Measurements from ENCODE around the gene SMIM35.

SMIM35 gene

DNA sequence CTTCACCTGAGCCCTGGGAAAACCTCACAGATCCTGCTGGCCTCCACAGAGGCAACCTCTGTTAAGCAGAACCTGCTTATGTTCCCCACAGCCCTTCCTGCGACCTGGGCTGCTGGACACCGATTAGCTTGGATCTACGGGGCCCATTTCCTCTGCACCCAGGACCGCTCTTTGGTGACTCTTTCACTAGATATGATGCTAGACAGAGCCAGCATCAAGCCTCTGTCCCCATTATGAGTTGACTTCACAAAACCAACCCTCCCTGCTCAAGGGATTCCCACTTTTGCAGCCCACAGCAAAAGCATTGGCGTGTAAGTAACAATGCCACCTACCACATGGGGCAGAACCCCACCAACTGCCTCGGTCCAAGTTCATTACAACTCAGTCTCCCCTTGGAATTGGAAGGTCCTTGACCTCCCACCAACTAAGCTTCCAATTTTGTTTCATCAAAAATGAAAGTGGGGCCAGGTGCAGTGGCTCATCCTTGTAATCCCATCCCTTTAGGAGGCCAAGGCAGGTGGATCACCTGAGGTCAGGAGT lies 25.1 kb downstream of the SMIM35 start:
- H3K27ac ChIP-seq (ENCODE audit: low read length): no peak overlapping the region
- no peaks in the 10 kb centered on the region for H3K9me3 ChIP-seq (ENCODE audit: control insufficient read depth, low read depth, low read length)
- no peak overlapping the region for H3K4me3 ChIP-seq (ENCODE audit: low read length)
- H3K27me3 ChIP-seq (ENCODE audit: control insufficient read depth, insufficient read depth, low read length): no peaks in the 10 kb centered on the region
- no peaks in the 10 kb centered on the region for H3K36me3 ChIP-seq (ENCODE audit: control insufficient read depth, low read depth, low read length)
- no peaks in the 10 kb centered on the region for H3K4me1 ChIP-seq (ENCODE audit: control insufficient read depth, low read depth, low read length)
- H3K9ac ChIP-seq (ENCODE audit: low read length): no peak overlapping the region

DNA sequence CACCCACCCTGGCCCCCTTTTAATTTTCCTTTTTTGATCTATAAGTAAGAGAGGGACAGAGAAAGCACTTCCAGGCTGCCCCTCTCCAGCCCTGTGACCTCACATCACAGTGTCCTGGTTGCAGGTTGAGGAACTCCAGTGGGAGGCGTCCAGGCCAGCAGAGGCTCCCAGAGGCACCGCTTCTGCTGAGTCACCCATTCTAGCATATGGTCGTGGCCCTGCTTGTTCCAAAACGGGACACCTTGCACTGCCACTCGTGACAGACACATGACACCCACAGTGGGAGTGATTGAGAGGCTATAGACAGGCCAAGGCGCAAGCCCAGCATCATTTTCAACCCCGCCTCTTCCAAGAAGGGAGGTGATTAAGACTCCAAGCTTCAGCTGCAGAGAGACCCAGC lies 25.9 kb downstream of the SMIM35 start:
- H3K9ac ChIP-seq (ENCODE audit: low read length): no peak overlapping the region
- no peaks in the 10 kb centered on the region for H3K36me3 ChIP-seq (ENCODE audit: control insufficient read depth, low read depth, low read length)
- H3K27ac ChIP-seq (ENCODE audit: low read length): no peak overlapping the region
- no peaks in the 10 kb centered on the region for H3K27me3 ChIP-seq (ENCODE audit: control insufficient read depth, insufficient read depth, low read length)
- no peaks in the 10 kb centered on the region for H3K4me1 ChIP-seq (ENCODE audit: control insufficient read depth, low read depth, low read length)
- H3K9me3 ChIP-seq (ENCODE audit: control insufficient read depth, low read depth, low read length): no peaks in the 10 kb centered on the region
- no peak overlapping the region for H3K4me3 ChIP-seq (ENCODE audit: low read length)

DNA sequence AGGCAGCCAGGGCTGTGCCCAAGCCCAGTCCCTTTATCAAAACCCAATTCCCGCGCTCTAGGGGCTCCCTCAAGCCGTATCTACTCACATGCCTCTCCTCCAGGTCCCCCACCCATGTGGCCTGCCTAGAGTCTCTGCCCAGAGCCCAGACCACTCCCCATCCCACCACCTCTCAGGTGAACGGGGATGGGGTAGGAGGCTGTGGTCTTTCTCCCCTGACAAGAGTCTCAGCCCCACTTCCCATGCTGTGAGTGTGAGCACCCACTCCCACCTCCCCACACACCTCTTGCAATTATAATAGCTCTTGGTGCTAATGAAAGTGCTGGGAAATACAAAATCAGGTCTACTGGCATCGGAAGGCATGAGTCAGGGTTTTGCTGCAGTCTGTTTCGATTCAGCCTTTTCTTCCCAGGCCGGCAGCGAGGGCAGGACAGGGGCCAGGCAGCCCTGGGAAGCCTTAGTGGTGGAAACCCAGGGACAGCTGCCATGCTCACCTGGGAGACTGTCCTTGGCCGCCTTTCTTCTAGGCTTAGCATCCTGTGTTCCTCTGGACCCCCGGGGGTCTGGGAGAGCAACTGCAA lies 26.6 kb downstream of the SMIM35 start:
- Histone ChIP-seq H3K4me3 (ENCODE audit: low read length) (no peak overlapping the region), H3K4me1 (ENCODE audit: control insufficient read depth, low read depth, low read length) (no peaks in the 10 kb centered on the region), H3K27ac (ENCODE audit: low read length) (no peak overlapping the region), H3K27me3 (ENCODE audit: control insufficient read depth, insufficient read depth, low read length) (no peaks in the 10 kb centered on the region), H3K9ac (ENCODE audit: low read length) (no peak overlapping the region), H3K9me3 (ENCODE audit: control insufficient read depth, low read depth, low read length) (no peaks in the 10 kb centered on the region), H3K36me3 (ENCODE audit: control insufficient read depth, low read depth, low read length) (no peaks in the 10 kb centered on the region)

DNA sequence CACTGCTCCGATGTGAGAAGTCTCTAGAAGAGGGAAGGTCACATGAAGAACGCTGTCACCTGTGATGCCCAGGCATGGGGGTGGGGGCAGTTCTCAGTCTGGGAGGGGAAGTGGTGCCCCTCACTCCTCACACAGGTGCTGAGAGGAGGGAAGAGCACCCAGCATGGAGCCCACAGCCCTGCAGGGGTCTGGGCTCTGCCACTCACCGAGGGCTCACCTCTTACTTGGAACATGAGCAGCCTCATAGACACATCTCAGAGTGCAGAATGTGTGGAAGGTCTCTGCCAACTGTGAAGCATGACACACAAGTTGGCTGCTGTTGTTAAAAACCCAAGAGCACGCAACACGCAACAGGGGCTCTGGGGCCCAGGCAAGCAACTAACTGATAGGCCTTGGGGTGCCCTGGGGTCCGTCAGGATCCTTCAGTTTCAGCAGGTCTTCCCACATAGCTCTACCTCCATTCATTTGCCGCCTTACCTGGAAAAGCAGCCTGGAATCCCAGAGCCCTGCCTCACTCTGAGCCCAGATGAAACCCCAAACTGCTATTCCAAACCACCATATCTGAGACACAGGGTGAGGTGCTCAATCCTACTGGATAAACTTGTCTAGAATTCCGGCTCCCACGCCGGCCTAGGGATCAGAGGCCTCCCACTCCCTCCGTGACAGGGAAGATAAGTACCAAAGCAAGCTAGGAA lies 27.4 kb downstream of the SMIM35 start:
- Histone ChIP-seq H3K9ac (ENCODE audit: low read length) (no peak overlapping the region), H3K4me1 (ENCODE audit: control insufficient read depth, low read depth, low read length) (no peaks in the 10 kb centered on the region), H3K27me3 (ENCODE audit: control insufficient read depth, insufficient read depth, low read length) (no peaks in the 10 kb centered on the region)

DNA sequence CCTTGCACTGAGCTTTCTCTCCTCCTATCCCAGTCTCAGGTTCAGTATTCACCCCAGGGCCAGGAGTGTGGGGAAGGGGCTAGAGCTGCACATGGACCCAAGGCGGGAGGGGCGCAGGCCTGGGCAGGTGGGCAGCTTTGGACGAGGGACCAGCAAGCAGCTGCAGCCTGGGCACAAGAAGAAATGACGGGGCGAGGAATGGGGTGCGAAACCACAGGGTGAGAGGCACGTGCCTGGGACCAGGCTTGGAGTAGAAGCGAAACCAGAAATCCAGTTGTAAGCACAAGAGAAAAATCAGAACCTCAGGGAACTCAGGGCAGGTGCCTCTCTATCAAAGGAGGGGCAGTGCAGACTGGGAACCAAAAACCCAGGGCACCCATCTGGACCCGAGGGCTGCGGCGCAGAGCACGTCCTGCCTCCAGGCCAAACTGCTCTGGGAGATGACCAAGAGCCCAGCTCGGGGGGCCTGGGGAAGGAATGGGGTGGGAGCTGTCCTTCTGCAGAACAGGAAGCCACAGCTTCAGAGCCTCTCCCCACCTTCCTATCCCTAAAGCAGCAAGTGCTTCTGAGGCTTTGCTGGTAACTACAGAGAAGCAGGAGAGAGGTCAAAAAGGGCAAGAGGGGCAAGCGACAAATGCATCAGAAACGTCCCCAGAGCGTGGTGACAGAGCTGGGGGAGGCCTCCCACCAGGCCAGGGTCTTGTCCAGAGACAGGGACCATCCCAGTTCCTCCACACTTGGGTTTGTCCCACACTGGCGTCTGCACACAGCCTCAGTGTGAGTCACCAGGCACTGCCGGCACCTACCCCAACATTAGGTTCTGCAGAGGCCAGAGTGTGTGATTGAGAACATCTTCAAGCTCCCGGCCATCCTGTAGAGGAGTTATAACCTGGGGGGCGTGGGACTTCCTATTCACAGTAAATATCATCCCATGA lies 28.2 kb downstream of the SMIM35 start:
- Histone ChIP-seq H3K4me1 (ENCODE audit: control insufficient read depth, low read depth, low read length) (no peaks in the 10 kb centered on the region), H3K9me3 (ENCODE audit: control insufficient read depth, low read depth, low read length) (no peaks in the 10 kb centered on the region), H3K36me3 (ENCODE audit: control insufficient read depth, low read depth, low read length) (no peaks in the 10 kb centered on the region), H3K27me3 (ENCODE audit: control insufficient read depth, insufficient read depth, low read length) (no peaks in the 10 kb centered on the region), H3K27ac (ENCODE audit: low read length) (no peak overlapping the region), H3K9ac (ENCODE audit: low read length) (no peak overlapping the region), H3K4me3 (ENCODE audit: low read length) (no peak overlapping the region)

More for the DNA sequence above, 27.4 kb downstream of the SMIM35 start:
- Histone ChIP-seq H3K27ac (ENCODE audit: low read length) (no peak overlapping the region), H3K9me3 (ENCODE audit: control insufficient read depth, low read depth, low read length) (no peaks in the 10 kb centered on the region), H3K36me3 (ENCODE audit: control insufficient read depth, low read depth, low read length) (no peaks in the 10 kb centered on the region), H3K4me3 (ENCODE audit: low read length) (no peak overlapping the region)

DNA sequence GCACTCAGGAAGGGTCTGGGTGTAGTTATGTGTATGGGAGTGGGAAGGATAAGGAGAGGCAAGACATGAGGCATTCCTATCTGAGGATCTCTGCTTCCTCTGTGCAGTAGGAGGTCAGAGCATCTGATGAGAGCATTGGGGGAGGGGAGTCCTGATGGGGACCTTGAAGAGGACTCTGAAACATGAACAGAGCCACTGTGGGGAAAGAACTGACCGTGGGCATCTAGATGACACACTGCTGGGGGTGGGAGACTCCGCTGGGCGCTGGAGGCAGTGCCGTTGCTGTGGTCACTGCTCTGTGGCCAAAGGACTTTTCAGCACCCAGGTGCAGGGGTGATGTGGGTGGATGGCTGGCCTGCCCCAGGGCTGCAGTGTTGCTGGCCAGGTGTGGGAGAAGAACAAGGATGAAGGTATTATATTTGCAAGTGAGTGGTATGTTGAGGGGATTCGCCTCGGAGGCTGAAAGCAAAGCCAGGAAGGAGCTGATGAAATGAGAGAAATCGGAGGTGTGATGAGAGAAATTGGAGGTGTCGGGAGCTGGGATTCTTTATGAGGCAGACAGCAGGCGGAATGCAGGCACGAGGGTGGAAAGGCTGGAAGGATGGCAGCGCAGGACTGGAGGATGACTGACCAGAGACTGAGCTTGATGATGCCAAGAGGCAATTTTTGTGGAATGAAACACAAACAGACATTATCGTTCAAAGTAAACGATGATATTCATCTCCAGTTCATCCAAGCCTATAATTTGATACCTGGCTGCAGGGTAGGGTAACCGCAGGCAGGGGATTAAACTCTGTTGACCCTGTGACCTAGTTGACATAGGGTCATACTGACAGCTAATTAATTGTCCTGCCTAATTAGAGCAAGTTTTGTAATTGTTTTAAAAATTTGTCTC lies 29.3 kb downstream of the SMIM35 start:
- H3K36me3 ChIP-seq (ENCODE audit: control insufficient read depth, low read depth, low read length): no peaks in the 10 kb centered on the region
- H3K27me3 ChIP-seq (ENCODE audit: control insufficient read depth, insufficient read depth, low read length): no peaks in the 10 kb centered on the region
- no peak overlapping the region for H3K9ac ChIP-seq (ENCODE audit: low read length)
- no peaks in the 10 kb centered on the region for H3K9me3 ChIP-seq (ENCODE audit: control insufficient read depth, low read depth, low read length)
- no peaks in the 10 kb centered on the region for H3K4me1 ChIP-seq (ENCODE audit: control insufficient read depth, low read depth, low read length)
- H3K4me3 ChIP-seq (ENCODE audit: low read length): no peak overlapping the region
- H3K27ac ChIP-seq (ENCODE audit: low read length): no peak overlapping the region

DNA sequence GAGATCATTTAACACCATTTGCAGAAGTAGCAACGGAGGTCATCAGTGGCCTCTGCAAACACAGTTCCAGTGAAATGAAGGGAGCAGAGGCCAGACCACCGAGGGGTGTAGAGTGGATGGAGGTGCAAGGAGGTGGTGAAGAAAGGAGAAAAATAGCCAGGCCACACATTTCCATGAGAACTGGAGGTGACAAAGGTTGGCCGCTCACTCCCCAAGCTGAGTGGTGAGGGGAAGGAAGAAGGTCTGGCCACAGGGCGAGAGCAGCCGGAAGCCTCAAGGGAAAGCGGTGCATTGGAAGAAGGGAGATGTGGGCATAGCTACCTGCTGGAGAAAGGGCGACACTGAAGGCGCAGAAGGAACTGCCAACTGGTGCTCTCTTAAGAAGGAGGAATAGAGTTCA lies 30.0 kb downstream of the SMIM35 start:
- Histone ChIP-seq H3K27ac (ENCODE audit: low read length) (no peak overlapping the region), H3K4me3 (ENCODE audit: low read length) (no peak overlapping the region), H3K36me3 (ENCODE audit: control insufficient read depth, low read depth, low read length) (no peaks in the 10 kb centered on the region), H3K4me1 (ENCODE audit: control insufficient read depth, low read depth, low read length) (no peaks in the 10 kb centered on the region), H3K9me3 (ENCODE audit: control insufficient read depth, low read depth, low read length) (no peaks in the 10 kb centered on the region), H3K27me3 (ENCODE audit: control insufficient read depth, insufficient read depth, low read length) (no peaks in the 10 kb centered on the region), H3K9ac (ENCODE audit: low read length) (no peak overlapping the region)

DNA sequence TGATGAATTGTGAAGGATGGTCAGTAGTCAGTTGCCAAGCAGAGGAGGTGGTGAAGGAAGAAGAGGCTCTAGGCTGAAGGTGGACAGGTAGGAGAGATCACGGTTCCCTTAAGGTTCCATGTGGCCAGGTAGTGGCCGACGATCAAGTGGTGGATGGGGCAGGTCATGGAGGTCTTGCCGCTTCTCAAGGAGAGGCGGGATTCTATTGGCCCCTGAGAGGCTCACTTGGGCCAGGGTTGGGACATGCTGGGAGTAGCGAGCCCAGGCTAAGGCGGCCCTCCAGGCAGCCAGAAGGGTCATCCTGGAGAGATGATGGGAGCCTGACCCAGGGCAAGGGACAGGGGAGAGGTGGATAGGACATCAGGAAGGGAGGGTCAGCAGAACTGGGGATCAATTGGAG lies 30.8 kb downstream of the SMIM35 start:
- Histone ChIP-seq H3K9me3 (ENCODE audit: control insufficient read depth, low read depth, low read length) (no peaks in the 10 kb centered on the region), H3K36me3 (ENCODE audit: control insufficient read depth, low read depth, low read length) (no peaks in the 10 kb centered on the region), H3K27me3 (ENCODE audit: control insufficient read depth, insufficient read depth, low read length) (no peaks in the 10 kb centered on the region), H3K9ac (ENCODE audit: low read length) (no peak overlapping the region), H3K27ac (ENCODE audit: low read length) (no peak overlapping the region), H3K4me1 (ENCODE audit: control insufficient read depth, low read depth, low read length) (no peaks in the 10 kb centered on the region), H3K4me3 (ENCODE audit: low read length) (no peak overlapping the region)

DNA sequence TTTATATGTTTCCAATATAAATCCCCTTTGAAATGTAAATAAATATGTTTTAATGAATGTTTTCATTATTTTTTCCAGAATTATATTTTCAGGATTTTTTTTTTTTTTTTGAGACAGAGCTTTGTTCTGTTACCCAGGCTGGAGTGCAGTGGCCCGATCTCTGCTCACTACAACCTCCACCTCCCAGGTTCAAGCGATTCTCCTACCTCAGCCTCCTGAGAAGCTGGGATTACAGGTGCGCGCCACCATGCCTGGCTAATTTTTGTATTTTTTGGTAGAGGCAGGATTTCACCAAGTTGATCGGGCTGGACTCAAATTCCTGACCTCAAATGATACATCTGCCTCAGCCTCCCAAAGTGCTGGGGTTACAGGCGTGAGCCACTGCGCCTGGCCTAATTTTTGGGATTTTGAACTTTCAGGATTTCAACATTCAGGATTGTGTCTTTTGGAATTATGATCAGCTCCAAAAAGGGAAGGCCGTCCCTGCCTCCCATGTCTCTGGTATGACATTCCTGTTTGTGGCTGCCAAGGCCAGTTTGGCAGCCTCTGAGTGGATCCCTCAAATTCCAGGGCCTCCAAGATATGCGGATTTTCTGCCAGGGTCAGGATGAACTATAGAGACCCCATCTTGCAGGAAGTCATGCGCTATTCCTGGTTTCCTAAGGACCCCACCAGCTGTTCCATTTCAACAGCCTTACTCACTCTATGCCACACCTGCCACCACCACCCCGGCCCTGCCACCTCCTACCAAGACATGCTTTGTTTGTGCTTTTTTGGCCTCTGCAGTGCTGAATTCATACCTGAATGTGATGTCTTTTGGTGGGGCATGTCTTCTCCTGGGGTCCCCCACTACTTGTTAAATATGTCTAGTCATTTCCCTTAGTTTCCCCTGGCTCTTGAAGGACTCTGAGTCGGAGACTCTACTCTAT lies 31.8 kb downstream of the SMIM35 start:
- no peak overlapping the region for H3K9ac ChIP-seq (ENCODE audit: low read length)
- no peak overlapping the region for H3K4me3 ChIP-seq (ENCODE audit: low read length)
- H3K27ac ChIP-seq (ENCODE audit: low read length): no peak overlapping the region
- no peaks in the 10 kb centered on the region for H3K9me3 ChIP-seq (ENCODE audit: control insufficient read depth, low read depth, low read length)
- no peaks in the 10 kb centered on the region for H3K27me3 ChIP-seq (ENCODE audit: control insufficient read depth, insufficient read depth, low read length)
- H3K4me1 ChIP-seq (ENCODE audit: control insufficient read depth, low read depth, low read length): no peaks in the 10 kb centered on the region
- no peaks in the 10 kb centered on the region for H3K36me3 ChIP-seq (ENCODE audit: control insufficient read depth, low read depth, low read length)

DNA sequence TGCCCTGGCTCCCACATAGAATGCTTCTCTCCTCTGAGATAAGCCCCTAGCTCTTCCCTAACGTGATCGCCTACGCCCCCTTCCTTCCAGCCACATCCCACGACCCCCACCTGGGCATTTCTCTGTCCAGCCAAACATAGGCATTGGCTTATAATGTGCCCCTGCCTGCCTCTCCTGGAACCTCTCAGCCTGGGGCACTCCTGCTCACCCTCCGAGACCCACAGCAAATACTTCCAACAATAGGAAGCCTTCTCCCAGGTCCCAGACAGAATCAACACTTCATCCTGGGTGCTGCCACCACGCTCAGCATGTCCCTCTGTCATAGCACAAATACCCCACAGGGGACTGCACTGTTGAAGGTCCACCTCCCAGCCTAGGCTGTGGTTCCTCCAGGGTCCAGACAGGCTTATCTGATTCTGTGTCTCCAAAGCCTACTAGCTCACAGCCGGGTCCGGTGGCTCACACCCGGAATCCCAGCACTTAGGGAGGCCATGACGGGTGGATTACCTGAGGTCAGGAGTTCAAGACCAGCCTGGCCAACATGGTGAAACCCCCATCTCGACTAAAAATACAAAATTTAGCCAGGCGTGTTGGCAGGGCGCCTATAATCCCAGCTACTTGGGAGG lies 34.1 kb downstream of the SMIM35 start:
- no peak overlapping the region for H3K9ac ChIP-seq (ENCODE audit: low read length)
- H3K27me3 ChIP-seq (ENCODE audit: control insufficient read depth, insufficient read depth, low read length): no peaks in the 10 kb centered on the region
- no peak overlapping the region for H3K27ac ChIP-seq (ENCODE audit: low read length)
- no peaks in the 10 kb centered on the region for H3K36me3 ChIP-seq (ENCODE audit: control insufficient read depth, low read depth, low read length)
- H3K9me3 ChIP-seq (ENCODE audit: control insufficient read depth, low read depth, low read length): no peaks in the 10 kb centered on the region
- no peaks in the 10 kb centered on the region for H3K4me1 ChIP-seq (ENCODE audit: control insufficient read depth, low read depth, low read length)
- no peak overlapping the region for H3K4me3 ChIP-seq (ENCODE audit: low read length)

Data from iPS-18a (cell line).